ENCODE data around the gene BMP3.

The BMP3 gene

GRCh38 chr4:81049330-81049729, 18.8 kb downstream of the BMP3 start:
- TF ChIP-seq ZFX (IDR thresholded peaks at IDR 0.05; ENCODE audit: borderline replicate concordance) (no peak), CTCF (IDR thresholded peaks at IDR 0.05) (no peak)
- H3K27ac ChIP-seq, result no peak overlapping the region

- no peak for TF ChIP-seq CTCF (IDR thresholded peaks at IDR 0.05)
- TF ChIP-seq ZFX (IDR thresholded peaks at IDR 0.05; ENCODE audit: borderline replicate concordance), result no peak
- H3K27ac ChIP-seq, result no peak overlapping the region
Observed at GRCh38 chr4:81049907-81050306, 19.4 kb downstream of the BMP3 start.

GRCh38 chr4:81052119-81053068, 21.9 kb downstream of the BMP3 start:
- TF ChIP-seq ZFX (IDR thresholded peaks at IDR 0.05; ENCODE audit: borderline replicate concordance) (no peak), CTCF (IDR thresholded peaks at IDR 0.05) (peak; percentile 85)

GRCh38 chr4:81058621-81059020, 28.1 kb downstream of the BMP3 start:
- no peak for TF ChIP-seq CTCF (IDR thresholded peaks at IDR 0.05)
- TF ChIP-seq ZFX (IDR thresholded peaks at IDR 0.05; ENCODE audit: borderline replicate concordance), result no peak
- H3K27ac ChIP-seq, result no peak overlapping the region

More at GRCh38 chr4:81052119-81053068, 21.9 kb downstream of the BMP3 start:
- H3K27ac ChIP-seq, result no peak overlapping the region

- no peak overlapping the region for H3K27ac ChIP-seq
- TF ChIP-seq CTCF (IDR thresholded peaks at IDR 0.05) (no peak), ZFX (IDR thresholded peaks at IDR 0.05; ENCODE audit: borderline replicate concordance) (no peak)
Observed at GRCh38 chr4:81060587-81061343, 30.3 kb downstream of the BMP3 start.

- H3K27ac ChIP-seq, result no peak overlapping the region
- no peak for TF ChIP-seq ZFX (IDR thresholded peaks at IDR 0.05; ENCODE audit: borderline replicate concordance)
- no peak for TF ChIP-seq CTCF (IDR thresholded peaks at IDR 0.05)
Observed at GRCh38 chr4:81061344-81061730, 30.8 kb downstream of the BMP3 start.
